Common myeloid progenitor, CD34-positive (primary cell): ENCODE results near the gene FREM1.

Experiments
- CTCF ChIA-PET: fragments of 350-600 bp; sonication (Branson Sonifier 250); formaldehyde crosslinking; loops from one replicate; lab custom pipeline; 2021; ENCODE audit warnings: antibody characterized with exemption; lab: Charles Lee
- POLR2A ChIA-PET: fragments of 350-600 bp; sonication (Branson Sonifier 250); formaldehyde crosslinking; loops from one replicate; lab custom pipeline; 2021; ENCODE audit warnings: antibody characterized with exemption; lab: Charles Lee
- DNase-seq, 3 donors: peaks; one replicate each; pipeline versions ENCODE4 v3.0.0 to v3.0.0-alpha.2; 2013
- H3K27ac ChIP-seq, 2 experiments: 1 replicate in 1 of 2; 2 replicates in 1 of 2; pipeline ENCODE4 v1.7.0; 2013; ENCODE audit warnings: inconsistent platforms in 2 of 2, low read length in 2 of 2, mild to moderate bottlenecking in 2 of 2, low read depth in 1 of 2, moderate library complexity in 1 of 2; ENCODE audit not compliant: severe bottlenecking in 2 of 2, insufficient read depth in 1 of 2, poor library complexity in 1 of 2
- H3K27me3 ChIP-seq, 5 experiments: replicated peaks in 2 of 5; 1 replicate in 3 of 5; 2 replicates in 2 of 5; pipeline versions ENCODE4 v1.6.1 to v1.7.0; 2013; ENCODE audit warnings: low read length in 4 of 5, mild to moderate bottlenecking in 2 of 5, moderate library complexity in 2 of 5, inconsistent platforms in 1 of 5; ENCODE audit not compliant: insufficient read depth in 5 of 5, control insufficient read depth in 4 of 5
- H3K36me3 ChIP-seq, 4 experiments: 1 replicate in 2 of 4; 2 replicates in 2 of 4; pipeline versions ENCODE4 v1.6.1 to v1.7.0; 2013; ENCODE audit warnings: low read length in 3 of 4, control low read depth in 1 of 4, mild to moderate bottlenecking in 1 of 4; ENCODE audit not compliant: control insufficient read depth in 4 of 4, insufficient read depth in 4 of 4
- H3K4me1 ChIP-seq, 4 experiments: 1 replicate in 3 of 4; 2 replicates in 1 of 4; pipeline versions ENCODE4 v1.6.1 to v1.7.1; 2013; ENCODE audit warnings: low read length in 3 of 4, mild to moderate bottlenecking in 3 of 4, control low read depth in 1 of 4, inconsistent platforms in 1 of 4, moderate library complexity in 1 of 4; ENCODE audit not compliant: control insufficient read depth in 4 of 4, insufficient read depth in 4 of 4; ENCODE audit errors: control extremely low read depth in 1 of 4
- H3K4me3 ChIP-seq, 7 experiments: 1 replicate in 4 of 7; 2 replicates in 3 of 7; pipeline versions ENCODE4 v1.5.1 to v1.7.0; 2013; ENCODE audit warnings: mild to moderate bottlenecking in 7 of 7, low read length in 6 of 7, moderate library complexity in 6 of 7, inconsistent platforms in 2 of 7, low read depth in 2 of 7, control low read depth in 1 of 7; ENCODE audit not compliant: insufficient read depth in 4 of 7, control insufficient read depth in 1 of 7; ENCODE audit errors: extremely low read depth in 1 of 7
- H3K9me3 ChIP-seq, 5 experiments: 1 replicate in 4 of 5; 2 replicates in 1 of 5; pipeline versions ENCODE4 v1.6.1 to v1.7.1; 2013; ENCODE audit warnings: low read length in 4 of 5, mild to moderate bottlenecking in 2 of 5, inconsistent platforms in 1 of 5, low read depth in 1 of 5, moderate library complexity in 1 of 5; ENCODE audit not compliant: control insufficient read depth in 4 of 5, insufficient read depth in 2 of 5; ENCODE audit errors: control extremely low read depth in 1 of 5
- whole genome bisulfite sequencing: methylation state at CpG from one replicate; pipeline ENCODE4 v1.1.5; 2013; ENCODE audit not compliant: insufficient coverage; 5-methylcytosine and 5-hydroxymethylcytosine counted together

Gene FREM1

DNA sequence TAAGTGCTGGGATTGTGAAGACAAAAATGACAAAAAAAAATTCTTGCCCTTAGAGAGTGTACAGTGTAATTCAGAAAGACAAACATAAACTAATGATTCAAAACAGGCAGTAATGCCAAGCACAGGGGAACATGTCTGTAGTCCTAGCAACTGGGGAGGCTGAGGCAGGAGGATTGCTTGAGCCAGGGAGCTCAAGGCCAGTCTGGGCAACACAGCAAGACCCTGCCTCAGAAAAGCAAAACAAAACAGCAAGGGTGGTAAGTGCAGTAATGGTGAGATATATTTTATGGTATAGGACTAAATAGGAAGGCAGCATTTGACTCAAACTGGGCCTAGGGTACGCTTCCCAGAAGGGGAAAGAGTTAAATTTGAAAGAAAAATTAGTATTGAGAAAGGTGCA is 18.9 kb downstream of the FREM1 start:
- ChIA-PET CTCF (no interaction called here), POLR2A (no interaction called here)
- DNase-seq, result no peak
- Histone ChIP-seq H3K27me3 (no peaks in the 10 kb centered on the region), H3K4me1 (peaks cover 0 to 4% (median 0%) of the 10 kb centered on the region in 4 experiments), H3K36me3 (no peaks in the 10 kb centered on the region), H3K9me3 (no peaks in the 10 kb centered on the region), H3K4me3 (no peak overlapping the region), H3K27ac (no peak overlapping the region)
- 45% methylated on average over 1 of the region's 1 CpG for WGBS

DNA sequence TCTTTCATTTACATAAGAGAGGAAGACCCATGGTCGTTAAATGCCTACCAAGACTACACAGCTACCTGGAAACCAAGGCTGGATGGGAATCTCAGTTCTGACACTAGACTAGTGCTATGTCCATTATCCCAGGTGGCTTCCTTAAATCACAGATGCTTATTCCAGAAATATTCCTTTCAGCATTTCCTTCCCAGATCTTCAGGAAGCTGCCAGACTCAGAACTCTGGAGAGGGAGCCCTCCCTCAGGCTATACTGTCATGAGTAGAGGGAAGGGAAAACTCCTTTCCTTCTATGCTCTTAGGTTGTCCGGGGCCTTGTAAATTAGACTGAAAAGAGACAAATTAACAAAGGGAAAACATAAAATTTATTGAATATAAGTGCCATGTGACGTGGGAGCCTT is 20.8 kb downstream of the FREM1 start:
- H3K4me3 ChIP-seq, result no peak overlapping the region
- no peaks in the 10 kb centered on the region for H3K9me3 ChIP-seq
- POLR2A ChIA-PET, result no interaction called here
- no peak overlapping the region for H3K27ac ChIP-seq
- CTCF ChIA-PET, result interaction anchor here (1.1 to 1.5 kb wide), 2 partner anchors 42 to 233 kb away, joined by 3 read pairs; no protein-coding TSS in a partner anchor
- WGBS, result 83% methylated on average over 2 of the region's 3 CpGs
- no peaks in the 10 kb centered on the region for H3K36me3 ChIP-seq
- no peaks in the 10 kb centered on the region for H3K27me3 ChIP-seq
- no peak for DNase-seq
- peaks cover 0 to 4% (median 0%) of the 10 kb centered on the region in 4 experiments for H3K4me1 ChIP-seq

- CTCF ChIA-PET, result interaction anchor here (1.1 to 1.5 kb wide), 2 partner anchors 43 to 233 kb away, joined by 3 read pairs; no protein-coding TSS in a partner anchor
- POLR2A ChIA-PET, result no interaction called here
Measured at GRCh38 chr9:14888875-14889274, 21.4 kb downstream of the FREM1 start.

GRCh38 chr9:14888272-14888671 is 22.0 kb downstream of the FREM1 start:
- CTCF ChIA-PET, result interaction anchor here (1.4 kb wide), 1 partner anchor 247 kb away, joined by 4 read pairs; no protein-coding TSS in a partner anchor
- Histone ChIP-seq H3K27ac (no peak overlapping the region), H3K4me3 (no peak overlapping the region), H3K9me3 (no peaks in the 10 kb centered on the region), H3K36me3 (no peaks in the 10 kb centered on the region), H3K27me3 (no peaks in the 10 kb centered on the region), H3K4me1 (peaks cover 0 to 4% (median 0%) of the 10 kb centered on the region in 4 experiments)
- no CpG with 5 or more reads among the region's 1 CpG for WGBS
- DNase-seq, result no peak
- POLR2A ChIA-PET, result no interaction called here

More at GRCh38 chr9:14888875-14889274, 21.4 kb downstream of the FREM1 start:
- Histone ChIP-seq H3K4me1 (peaks cover 0 to 4% (median 0%) of the 10 kb centered on the region in 4 experiments), H3K9me3 (no peaks in the 10 kb centered on the region), H3K36me3 (no peaks in the 10 kb centered on the region), H3K27me3 (no peaks in the 10 kb centered on the region), H3K27ac (no peak overlapping the region), H3K4me3 (no peak overlapping the region)
- no CpG with 5 or more reads among the region's 1 CpG for WGBS
- DNase-seq, result no peak

- Histone ChIP-seq H3K27ac (no peak overlapping the region), H3K9me3 (no peaks in the 10 kb centered on the region), H3K36me3 (no peaks in the 10 kb centered on the region), H3K27me3 (no peaks in the 10 kb centered on the region), H3K4me3 (no peak overlapping the region), H3K4me1 (peaks cover 0 to 4% (median 0%) of the 10 kb centered on the region in 4 experiments)
- DNase-seq, result no peak
- ChIA-PET POLR2A (no interaction called here), CTCF (interaction anchor here (0.6 to 1.4 kb wide), 2 partner anchors 18 to 248 kb away, joined by 3 to 4 read pairs; no protein-coding TSS in a partner anchor)
- 93% methylated on average over 3 of the region's 4 CpGs for WGBS
Measured at GRCh38 chr9:14887149-14887548, 23.1 kb downstream of the FREM1 start.

- H3K27ac ChIP-seq, result no peak overlapping the region
- no peaks in the 10 kb centered on the region for H3K9me3 ChIP-seq
- H3K27me3 ChIP-seq, result no peaks in the 10 kb centered on the region
- DNase-seq, result no peak
- no peaks in the 10 kb centered on the region for H3K36me3 ChIP-seq
- 93% methylated on average over 4 of the region's 4 CpGs for WGBS
- H3K4me1 ChIP-seq, result no peaks in the 10 kb centered on the region
- POLR2A ChIA-PET, result no interaction called here
- H3K4me3 ChIP-seq, result no peak overlapping the region
- CTCF ChIA-PET, result no interaction called here
Measured at GRCh38 chr9:14883310-14883944, 26.8 kb downstream of the FREM1 start.

- POLR2A ChIA-PET, result no interaction called here
- no peak for DNase-seq
- Histone ChIP-seq H3K36me3 (no peaks in the 10 kb centered on the region), H3K4me3 (no peak overlapping the region), H3K9me3 (peaks cover 0 to under 1% (median 0%) of the 10 kb centered on the region in 5 experiments), H3K4me1 (no peaks in the 10 kb centered on the region), H3K27ac (no peak overlapping the region), H3K27me3 (no peaks in the 10 kb centered on the region)
- WGBS, result no CpG with 5 or more reads among the region's 1 CpG
- CTCF ChIA-PET, result no interaction called here
Measured at GRCh38 chr9:14882090-14882489, 28.1 kb downstream of the FREM1 start.
